GM10248 (cell line): ENCODE results near the gene GRK5.
"Not testable (repeated sequence)": the region's sequence is repeated elsewhere in the genome, so short reads cannot be mapped to it uniquely, and the experiment has no call there.

Experiments
- CTCF ChIA-PET: fragments of 300-600 bp; sonication (Branson Sonifier 250); formaldehyde crosslinking; extraction: SDS; loops from one replicate; lab custom pipeline; 2021; ENCODE audit warnings: antibody characterized with exemption; lab: Yijun Ruan, JAX
- POLR2A ChIA-PET: fragments of 350-650 bp; sonication (Branson Sonifier 250); formaldehyde crosslinking; extraction: SDS; loops from one replicate; lab custom pipeline; 2020; ENCODE audit warnings: antibody characterized with exemption; lab: Yijun Ruan, JAX
- DNase-seq: peaks from one replicate; pipeline ENCODE4 v3.0.0; 2012; ENCODE audit errors: extremely low spot score
- CTCF ChIP-seq: IDR thresholded peaks from 2 replicates; pipeline ENCODE4 v1.5.1; 2012; ENCODE audit warnings: mild to moderate bottlenecking, low read depth; ENCODE audit errors: extremely low read depth, missing control alignments, control extremely low read depth

Gene GRK5

GRCh38 chr10:119222966-119223386 is 15.6 kb downstream of the GRK5 start:
- TF ChIP-seq CTCF, result no peak
- POLR2A ChIA-PET, result no interaction called here
- DNase-seq, result no peak
- CTCF ChIA-PET, result interaction anchor here (0.7 to 1.5 kb wide), 5 partner anchors 13 to 24 kb away, joined by 3 to 10 read pairs (median 4); partner anchors contain the start of gene GRK5

- ChIA-PET POLR2A (interaction anchor here (1.0 kb wide), 1 partner anchor 18 kb away, joined by 6 read pairs; the partner anchor contains the start of gene GRK5), CTCF (no interaction called here)
- no peak for DNase-seq
- TF ChIP-seq CTCF, result no peak
Observed at GRCh38 chr10:119225083-119225658, 17.8 kb downstream of the GRK5 start.

- ChIA-PET CTCF (interaction anchor here (2.3 kb wide), 1 partner anchor 18 kb away, joined by 14 read pairs; no protein-coding TSS in a partner anchor), POLR2A (no interaction called here)
- DNase-seq, result no peak
- TF ChIP-seq CTCF, result no peak
Observed at GRCh38 chr10:119227825-119228224, 20.5 kb downstream of the GRK5 start.

- no peak for TF ChIP-seq CTCF
- no peak for DNase-seq
- CTCF ChIA-PET, result interaction anchor here (0.9 to 1.7 kb wide), 2 partner anchors 16 to 39 kb away, joined by 4 to 5 read pairs; no protein-coding TSS in a partner anchor
- POLR2A ChIA-PET, result no interaction called here
Observed at GRCh38 chr10:119231654-119232053, 24.3 kb downstream of the GRK5 start.

GRCh38 chr10:119232439-119232838 is 25.1 kb downstream of the GRK5 start:
- POLR2A ChIA-PET, DNase-seq: not testable (repeated sequence)
- CTCF ChIA-PET, result interaction anchor here (0.6 to 1.7 kb wide), 4 partner anchors 16 to 38 kb away, joined by 3 to 5 read pairs (median 4); no protein-coding TSS in a partner anchor

GRCh38 chr10:119233123-119233820 is 25.9 kb downstream of the GRK5 start:
- no peak for TF ChIP-seq CTCF
- CTCF ChIA-PET, result interaction anchor here (1.0 to 1.7 kb wide), 3 partner anchors 9 to 21 kb away, joined by 3 to 5 read pairs (median 3); no protein-coding TSS in a partner anchor
- POLR2A ChIA-PET, result no interaction called here
- DNase-seq, result no peak
